HG02973 (cell line): ENCODE data around the gene DNAH1.
A peak's percentile ranks its signal among the peaks of the same experiment; 100 is the strongest.

Source experiments
- ATAC-seq: cut with Tn5 transposase; IDR thresholded peaks from one replicate; pipeline ENCODE4 v1.9.1; 2021; ENCODE audit warnings: moderate library complexity; ENCODE audit not compliant: unreplicated experiment

Gene DNAH1

DNA sequence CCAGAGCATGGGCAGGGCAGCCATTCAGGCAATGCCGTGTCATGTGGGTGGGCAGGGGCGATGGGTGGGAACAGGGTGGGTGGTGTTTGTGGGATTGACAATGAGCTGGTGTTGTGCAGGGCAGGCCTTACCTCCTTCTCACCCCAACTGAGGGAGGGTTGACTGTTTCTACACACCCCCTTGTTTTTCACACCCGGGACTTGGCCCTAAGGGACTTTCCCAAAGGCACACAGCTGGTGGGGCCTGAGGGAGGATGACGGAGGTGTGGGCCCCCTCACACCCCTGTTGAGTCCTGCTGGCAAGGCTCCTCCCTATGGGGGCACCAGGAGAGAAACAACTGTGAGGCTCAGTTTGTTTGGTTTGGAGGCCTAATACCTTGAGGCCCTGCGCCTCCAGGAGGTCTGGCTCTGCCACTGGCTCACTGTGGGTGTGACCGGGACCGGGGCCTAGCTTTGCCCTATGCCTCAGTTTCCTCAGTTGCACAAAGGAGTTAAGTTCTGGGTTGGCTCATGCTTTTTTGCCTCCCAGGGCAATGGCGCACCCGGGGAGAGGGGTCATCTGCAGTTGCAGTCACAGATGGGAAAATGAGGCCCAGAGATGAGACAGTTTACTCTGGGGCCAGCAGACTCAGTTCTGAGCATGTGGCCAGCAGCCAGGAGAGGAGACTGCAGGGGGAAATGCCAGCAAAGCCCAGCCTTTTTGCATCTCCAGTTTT, 5.1 kb upstream of the DNAH1 start:
- ATAC-seq, result no peak

DNA sequence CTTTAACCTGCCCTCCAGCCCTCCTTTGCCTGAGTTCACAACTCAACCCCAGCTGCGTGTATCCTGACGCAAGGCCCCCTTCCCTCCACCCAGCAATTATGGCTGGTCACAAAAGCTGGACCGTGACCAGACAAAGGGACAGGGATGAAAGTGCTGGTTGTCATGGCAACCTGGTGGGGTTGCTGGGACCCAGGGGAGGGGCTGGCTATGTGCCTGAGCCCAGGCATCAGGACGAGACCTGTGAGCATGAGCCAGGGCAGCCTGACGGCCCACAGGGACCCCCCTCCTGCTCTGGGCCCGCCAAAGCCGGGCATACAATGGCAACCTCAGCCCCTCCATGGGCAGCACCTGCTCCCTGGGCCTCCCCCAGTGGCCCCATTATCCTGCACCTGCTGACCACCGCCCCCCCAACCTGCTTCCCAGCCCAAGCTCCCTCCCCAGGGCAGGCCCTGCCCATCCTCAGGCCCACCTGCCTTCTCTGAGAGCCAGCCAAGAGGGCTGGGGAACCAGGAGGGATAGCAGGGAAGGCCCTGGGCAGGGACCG, 4.5 kb upstream of the DNAH1 start:
- ATAC-seq, result no peak

DNA sequence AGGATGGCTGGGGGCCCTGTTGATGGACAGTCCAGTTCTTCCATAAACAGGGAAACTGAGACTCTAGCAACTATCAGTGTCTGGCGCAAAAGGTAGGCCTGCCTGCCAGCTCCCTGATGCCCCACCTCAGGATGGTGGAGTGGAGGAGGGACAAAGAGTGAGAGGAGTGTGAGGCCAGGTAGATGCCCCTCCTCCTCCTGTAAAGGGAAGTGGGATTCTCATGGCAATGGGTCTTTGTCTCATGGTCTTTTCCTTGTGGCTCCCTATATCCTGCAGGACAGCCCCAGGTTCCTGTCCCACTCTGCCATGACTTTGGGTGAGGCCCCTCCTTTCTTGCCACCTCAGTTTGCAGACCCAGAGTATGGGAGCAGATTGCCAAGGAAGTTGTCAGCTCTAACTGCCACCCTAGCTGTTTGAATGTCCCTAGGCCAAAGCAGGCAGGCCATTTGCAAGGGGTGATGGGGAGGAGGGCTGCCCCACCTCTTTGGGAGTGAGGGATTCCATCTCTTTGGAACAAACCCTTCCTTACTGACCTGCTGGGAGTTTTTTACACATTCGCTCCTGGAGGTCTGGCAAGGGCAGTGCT, 2.8 kb upstream of the DNAH1 start:
- peak; percentile 13 for ATAC-seq

DNA sequence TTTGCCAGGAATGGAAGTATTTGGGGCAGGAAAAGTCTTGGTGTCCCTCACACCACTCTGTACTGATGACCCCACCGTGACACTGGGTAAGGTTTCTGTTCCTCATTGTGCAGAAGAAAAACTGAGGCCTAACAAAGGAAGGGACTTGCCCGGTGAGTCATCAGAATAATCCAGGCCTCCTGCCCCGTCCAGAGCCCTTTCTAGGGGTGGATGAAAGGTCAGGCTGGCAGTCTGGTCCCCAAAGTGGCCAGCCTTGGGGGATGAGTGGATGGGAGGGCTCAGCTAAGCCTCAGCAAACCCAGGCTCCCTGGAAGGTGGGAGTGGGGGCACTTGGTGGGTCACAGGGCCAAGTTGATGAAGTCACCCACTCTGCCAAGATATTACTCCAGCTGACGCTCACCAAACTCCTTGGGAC, 2.3 kb upstream of the DNAH1 start:
- ATAC-seq, result peak; percentile 92

DNA sequence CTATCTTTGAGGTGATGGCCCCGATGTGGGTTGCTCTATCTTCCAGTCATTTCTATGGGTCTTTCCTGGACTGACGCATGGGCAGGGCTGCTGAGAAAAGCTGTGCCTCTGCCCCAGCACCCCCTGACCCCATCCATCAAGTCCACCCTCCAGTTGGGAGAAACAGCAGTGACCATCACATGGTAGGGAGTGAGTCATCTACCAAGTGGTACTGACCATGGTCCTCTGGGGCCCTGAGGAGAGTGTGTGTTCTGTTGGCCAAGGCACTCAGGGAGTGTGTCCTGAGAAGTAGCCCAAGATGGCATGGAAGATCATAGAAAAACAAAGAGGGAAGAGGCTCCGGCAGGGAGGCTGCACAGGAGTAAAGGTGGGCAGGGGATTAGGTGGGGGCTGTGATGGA, 1.6 kb upstream of the DNAH1 start:
- ATAC-seq, result no peak

DNA sequence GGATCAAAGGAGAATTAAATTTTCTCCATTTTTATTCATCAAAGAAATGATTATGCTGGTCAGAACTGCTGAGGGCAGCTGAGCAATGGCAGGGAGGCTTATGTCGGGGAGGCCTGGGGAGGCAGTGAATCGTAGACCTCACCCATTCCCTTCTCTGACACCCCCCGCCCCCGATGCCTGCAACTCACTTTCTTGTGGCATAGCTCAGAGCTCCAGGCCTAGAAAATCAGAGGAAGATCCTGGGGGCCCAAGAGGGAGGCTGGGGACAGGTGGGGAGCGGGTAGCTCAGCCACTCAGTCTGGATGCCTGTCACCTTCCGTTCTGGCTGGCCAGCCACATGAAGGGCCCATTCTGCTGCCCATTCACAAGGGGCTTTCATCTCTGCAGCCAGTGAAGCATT, 1.1 kb upstream of the DNAH1 start:
- no peak for ATAC-seq

DNA sequence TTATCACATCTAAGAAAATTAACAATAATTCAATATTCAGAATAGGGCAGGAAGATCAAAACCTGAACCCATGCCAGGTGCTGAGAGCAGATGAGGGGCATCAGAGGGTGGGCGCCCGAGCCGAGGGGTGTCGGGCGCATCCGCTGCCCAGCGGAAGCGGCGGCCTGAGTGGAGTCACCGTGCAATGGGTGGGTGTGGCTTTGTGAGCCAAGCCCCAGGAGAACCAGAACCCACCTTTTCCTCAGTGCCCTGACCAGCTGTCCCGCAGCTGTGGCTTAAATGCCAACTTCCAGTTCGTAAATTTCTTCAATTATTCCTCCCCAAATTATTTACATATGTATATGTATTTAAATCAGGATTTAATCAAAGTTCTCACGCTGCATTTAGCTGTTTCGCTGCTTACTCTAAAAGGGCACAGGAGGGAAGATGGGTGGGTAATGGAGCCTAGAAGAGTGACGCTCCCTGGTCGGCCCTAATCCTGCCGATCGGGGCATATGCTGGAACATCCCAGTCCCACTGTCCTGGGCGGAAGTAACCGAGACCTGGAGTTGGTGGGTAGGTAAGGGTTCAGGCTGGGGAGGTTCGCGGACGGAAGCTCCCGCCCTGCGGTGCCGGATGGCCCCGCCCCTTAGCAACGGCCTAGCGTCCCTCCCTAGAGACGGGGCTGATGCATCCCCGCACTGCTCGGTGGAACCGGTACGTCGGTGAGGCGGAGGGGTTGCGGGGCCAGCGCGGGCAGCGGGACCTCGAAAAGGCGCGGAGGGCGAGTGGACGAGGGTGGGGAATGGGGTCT, 1.3 kb downstream of the DNAH1 start:
- no peak for ATAC-seq

DNA sequence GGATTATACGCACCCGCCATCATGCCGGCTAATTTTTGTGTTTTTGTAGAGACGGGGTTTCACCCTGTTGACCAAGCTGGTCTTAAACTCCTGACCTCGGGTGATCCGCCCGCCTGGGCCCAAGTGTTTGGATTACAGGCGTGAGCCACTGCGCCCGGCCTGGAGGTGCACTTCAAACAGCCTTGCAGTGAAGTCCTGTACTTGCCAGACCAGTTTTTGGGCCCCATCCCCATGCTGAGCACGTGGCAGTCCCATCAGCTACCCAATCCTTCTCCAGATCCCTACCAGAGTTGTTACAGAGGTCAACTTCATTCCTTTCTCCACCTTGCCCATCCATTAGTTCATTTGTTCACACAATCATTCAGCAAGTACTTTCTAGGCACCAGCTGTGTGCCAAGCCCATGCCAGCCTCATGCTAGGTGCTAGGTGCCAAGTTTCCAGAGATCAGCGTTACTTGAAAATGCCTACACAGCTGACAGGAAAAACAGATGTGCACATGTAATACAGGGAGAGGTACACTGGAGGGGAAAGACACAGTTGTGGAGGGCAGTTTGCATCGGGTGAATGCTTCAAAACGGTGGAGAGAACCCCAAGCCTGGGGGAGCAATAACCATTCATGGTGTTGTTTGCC, 2.2 kb downstream of the DNAH1 start:
- ATAC-seq, result no peak

DNA sequence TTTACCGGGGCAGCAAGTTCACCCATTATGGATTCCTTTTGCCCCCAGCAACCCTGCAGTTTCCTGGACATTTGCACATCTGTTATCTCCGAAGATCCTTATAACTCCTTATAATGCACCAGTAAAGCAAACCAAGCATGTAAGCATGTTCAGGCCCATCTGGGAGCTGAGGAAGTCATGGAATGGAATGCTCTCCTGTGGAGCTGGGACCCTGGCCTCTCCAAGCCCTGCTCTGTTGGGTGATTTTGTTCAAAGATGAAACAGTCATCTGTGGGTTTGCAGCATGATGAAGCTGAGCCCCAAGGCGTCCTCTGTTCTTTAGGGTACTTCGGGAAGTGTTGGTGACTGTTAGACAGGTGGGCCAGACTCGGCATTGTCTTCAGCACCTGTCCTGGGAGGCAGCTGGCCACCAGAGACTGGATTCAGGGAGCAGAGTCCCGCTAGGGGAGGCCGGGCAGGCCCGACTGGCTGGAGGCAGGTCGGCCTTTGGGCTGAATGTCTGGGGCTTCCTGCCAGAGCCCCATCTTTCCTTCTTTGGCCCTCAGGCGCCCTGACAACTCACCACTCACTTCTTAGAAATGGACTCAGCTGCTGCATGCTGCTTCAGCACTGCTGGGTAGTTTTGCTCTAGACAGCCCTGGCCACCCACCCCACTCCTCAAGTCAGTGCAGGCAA, 3.9 kb downstream of the DNAH1 start:
- ATAC-seq, result no peak

DNA sequence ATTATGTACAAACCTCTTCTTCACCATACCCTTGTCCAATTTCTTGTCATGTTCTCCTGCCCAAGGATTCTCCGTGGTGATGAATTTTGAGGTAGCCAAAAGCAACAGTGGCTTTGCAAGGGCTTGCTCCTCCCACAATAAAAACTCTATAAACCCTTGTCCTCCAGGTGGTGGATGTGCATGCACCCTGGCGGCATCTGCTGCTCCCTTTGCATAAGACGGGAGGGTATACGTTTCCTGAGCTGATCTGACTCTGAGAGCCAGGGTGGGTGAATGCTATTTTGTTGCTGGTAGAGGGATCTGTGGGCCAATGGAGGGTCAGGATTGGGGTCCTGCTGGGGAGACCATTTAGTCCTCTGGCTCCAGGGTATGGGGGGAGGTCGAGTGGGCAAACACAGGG, 5.4 kb downstream of the DNAH1 start:
- ATAC-seq, result no peak

DNA sequence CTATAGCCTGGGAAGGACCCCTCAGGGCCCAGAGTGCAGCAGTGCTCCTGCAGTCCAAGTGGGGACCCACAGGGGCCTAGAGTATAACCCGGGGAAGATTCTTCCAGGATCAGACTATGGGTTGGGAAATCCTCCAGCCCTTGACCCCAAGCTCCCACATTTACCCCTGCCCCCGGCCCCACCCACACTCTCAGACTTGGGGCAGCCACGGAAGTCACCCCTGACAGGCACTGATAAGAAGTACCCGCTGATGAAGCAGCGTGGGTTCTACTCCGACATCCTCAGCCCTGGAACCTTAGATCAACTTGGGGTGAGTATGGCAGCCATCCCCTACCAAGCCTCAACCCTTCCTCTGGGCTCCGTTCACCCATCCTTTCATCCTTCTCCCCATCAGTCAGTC, 6.3 kb downstream of the DNAH1 start:
- no peak for ATAC-seq

DNA sequence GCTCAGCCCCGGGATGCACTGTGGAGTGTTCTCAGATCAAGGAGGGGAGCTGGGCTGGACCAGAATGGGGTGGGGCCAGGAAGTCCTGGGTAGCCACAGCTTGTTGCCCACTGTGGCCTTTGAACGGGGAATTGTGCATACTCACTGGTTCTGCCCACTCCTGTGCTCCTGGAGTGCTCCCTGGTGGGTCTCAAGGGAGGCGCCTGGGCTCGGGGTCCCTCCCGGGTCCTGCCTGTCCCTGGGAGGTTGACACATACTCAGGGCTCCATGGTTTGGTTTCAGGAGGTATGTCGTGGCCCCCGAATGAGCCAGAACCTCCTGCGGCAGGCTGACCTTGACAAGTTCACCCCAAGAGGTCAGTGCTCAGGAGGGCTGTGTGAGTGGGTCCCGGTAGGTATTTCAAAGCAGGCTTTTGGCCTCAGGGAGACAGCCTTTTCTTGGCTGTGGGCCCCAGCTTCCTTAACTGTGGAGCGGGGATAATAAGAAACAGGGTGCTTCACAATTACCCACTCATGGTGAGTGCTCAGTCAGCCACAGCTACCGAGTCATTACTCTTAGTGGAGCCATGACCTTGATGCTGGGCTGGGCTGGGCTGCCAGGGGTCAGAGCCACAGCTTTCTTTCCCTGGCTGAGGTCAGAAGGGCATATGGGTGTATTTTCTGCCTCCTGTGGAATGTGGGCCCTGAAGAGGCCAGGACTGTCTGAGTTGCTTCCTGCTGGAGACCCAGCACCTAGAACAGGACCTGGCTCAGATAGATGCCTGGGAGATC, 7.6 kb downstream of the DNAH1 start:
- ATAC-seq, result no peak

DNA sequence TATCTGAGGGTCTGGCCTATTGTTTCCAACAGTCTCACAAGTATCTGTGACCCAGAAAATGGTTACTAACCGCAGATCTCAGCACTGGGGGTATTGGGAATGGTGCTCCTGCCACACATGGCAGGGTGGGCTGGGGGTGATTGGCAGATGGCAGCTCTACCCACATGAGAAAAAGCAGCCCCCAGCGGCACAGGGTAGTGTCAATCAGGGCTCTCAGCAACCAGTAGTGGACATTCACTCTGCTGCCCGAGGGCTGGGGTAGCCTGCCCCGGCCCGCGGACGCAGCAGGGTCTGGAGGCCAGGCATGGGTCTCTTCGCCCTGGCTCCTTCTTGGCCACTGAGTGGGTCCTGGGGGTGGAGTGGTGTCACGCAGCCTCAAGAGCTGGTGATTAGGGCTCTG, 8.6 kb downstream of the DNAH1 start:
- ATAC-seq, result no peak

DNA sequence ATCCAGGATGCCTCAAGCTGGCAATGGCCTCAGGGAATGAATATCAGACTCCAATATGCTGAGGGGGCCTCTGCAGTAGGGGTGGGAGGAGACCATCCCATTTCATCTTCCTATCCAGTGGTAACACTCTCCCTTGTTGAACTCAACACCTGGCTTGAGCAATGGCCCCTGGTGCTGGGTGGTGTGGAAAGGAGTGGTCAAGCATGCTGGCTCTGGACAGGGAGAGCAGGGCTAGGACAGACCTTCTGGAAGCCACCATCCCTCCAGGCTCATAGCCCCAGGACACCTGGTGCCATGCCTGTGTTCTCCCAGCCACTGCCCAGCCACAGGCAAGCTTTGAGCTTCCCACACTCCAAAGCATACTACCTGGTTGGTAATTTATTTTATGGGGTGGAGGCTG, 9.6 kb downstream of the DNAH1 start:
- no peak for ATAC-seq

DNA sequence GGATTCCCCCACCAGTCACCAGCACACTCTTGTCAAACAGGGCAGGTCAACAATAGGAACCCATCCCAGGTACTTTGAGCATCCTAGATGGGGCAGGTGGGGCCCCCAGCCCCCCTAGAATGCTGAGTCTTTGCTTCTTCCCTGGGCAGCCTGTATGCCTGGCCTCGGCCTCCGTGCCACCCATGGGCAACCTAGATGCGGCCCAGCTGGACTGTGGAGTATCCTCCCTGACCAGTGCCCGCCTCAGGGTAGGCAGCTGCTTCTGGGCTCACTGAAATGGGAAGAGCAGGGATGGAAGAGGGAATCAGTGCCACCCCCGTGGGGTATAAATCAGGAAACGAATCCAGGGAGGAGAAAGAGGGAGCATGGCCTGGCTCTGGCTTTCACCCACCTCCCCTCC, 10.9 kb downstream of the DNAH1 start:
- no peak for ATAC-seq

DNA sequence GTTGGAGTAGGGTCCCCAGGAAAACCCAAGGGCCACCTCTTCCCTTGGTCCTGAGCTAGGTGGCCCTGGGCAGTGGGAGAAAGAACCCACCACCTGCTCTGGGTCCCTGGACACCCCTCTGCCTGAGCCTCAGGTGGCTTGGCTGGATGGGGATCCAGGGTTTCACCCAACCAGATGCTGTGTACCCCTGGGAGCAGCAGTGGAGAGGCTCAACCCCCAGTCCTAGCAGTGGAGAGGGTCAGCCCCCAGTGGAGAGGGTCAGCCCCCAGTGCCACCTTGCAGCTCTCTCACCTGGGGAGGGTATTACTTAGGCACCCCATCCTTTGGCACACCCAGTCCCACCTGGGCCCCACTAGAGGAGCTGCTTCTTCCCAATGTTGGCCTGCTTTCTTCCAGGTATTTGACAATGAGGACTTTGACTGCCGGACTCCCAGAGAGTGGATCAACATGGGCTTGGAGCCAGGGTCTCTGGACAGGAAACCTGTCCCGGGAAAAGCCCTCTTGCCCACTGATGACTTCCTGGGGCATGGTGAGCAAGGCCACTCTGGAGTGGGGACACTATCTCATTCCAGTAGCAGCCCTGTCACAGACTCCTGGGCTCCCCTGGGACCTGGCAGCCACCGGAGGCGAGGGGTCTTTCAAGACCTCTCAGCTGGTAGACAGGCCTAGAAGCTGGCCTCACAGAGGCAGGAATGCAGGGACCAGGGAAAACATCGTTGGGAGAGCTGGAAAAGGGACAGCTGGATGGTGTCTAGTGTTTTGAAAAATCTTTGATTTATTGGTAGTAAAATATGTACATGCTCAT, 11.6 kb downstream of the DNAH1 start:
- ATAC-seq, result no peak

DNA sequence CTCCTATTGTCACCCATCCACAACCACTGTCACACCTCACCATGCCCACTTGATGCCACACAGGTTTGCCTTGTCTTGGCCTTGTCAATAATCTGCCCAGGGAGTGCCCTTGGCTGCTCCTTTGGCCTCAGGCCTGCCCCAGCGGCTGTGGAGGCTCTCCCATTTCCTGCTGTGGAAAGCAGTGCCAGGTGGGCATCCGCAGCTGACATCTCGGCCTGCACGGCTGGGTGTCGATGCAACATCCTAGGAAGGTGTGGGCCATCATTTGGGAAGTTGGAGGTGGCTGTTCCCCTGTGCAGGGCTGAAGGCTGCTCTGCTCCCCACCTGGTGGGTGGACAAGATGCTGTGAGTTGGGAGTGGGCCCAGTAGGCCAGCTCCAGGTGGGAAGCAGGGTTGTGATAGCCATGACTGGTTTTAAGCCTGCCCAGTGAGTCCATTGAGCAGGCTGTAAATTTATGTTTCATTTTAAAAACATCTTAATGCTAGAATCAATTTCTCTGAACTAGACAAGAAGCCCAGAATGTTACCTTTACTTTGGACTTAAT, 12.5 kb downstream of the DNAH1 start:
- ATAC-seq, result no peak

DNA sequence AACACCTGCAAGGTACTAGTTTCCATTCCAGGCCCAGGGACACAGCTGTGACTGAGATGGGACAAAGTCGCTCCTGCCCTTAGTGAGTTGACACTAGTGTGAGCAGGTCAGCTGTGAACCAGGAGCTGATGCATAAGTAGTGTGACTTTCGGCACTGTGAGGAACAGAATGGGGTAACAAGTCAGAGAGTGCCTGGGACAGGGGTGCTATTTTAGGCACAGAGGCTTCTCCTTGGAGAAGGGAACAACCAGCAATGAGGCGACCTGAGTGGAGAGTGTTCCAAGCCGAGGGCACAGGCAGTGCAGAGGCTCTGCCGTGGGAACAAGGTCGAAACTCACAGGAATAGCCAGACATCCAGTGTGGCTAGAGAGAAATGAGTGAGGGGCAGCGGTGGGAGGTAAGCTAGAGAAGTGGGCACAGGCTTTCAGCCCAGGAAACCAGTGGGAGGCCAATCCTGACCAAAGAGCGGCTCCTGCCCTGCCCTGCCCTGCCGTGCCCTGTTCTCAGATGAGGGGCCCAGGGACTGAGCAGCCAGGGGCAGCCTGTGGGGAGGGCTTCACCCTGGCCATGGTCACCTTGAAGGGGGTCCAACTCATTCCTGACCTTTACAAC, 14.2 kb downstream of the DNAH1 start:
- ATAC-seq, result no peak

DNA sequence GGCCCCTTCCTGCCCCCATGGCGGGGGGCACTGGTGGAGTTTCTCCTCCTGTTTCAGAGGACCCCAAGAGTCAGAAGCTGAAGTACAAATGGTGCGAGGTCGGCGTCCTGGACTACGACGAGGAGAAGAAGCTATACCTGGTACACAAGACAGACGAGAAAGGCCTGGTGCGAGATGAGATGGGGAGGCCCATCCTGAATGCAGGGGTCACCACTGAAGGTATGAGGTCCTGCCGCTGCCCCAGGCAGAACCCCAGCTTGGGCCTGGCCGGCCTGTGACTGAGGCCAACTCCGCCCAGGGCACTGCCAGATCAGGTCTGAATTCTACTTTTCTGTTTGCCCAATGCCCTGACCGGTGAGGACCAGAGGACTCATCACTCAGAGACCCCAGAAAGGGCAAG, 15.0 kb downstream of the DNAH1 start:
- no peak for ATAC-seq
